Liver (tissue), 3 donors: Measurements from ENCODE around the gene SERPINB1.

Experiments used
- ATF3 ChIP-seq: IDR thresholded peaks from 2 replicates; pipeline ENCODE4 v1.6.1; 2016; ENCODE audit warnings: antibody characterized with exemption
- CTCF ChIP-seq: fragments of 150-350 bp; IDR thresholded peaks from 2 replicates; pipeline ENCODE4 v1.5.1; 2017; ENCODE audit warnings: improper control_type of control experiment, low read depth, low read length; ENCODE audit not compliant: missing input control
- EGR1 ChIP-seq, 2 donors: IDR thresholded peaks; 2 replicates each; pipeline ENCODE4 v1.6.1; 2016 to 2018; ENCODE audit warnings: antibody characterized with exemption in 2 of 2, low read depth in 2 of 2
- FOXA1 ChIP-seq: IDR thresholded peaks from 2 replicates; pipeline ENCODE4 v1.6.1; 2016; ENCODE audit warnings: antibody characterized with exemption
- GABPA ChIP-seq, 2 donors: IDR thresholded peaks in 1 of 2; conservative IDR thresholded peaks in 1 of 2; 2 replicates each; pipeline ENCODE4 v1.6.1; 2016; ENCODE audit warnings: antibody characterized with exemption in 2 of 2, mild to moderate bottlenecking in 1 of 2, moderate library complexity in 1 of 2
- HNF4A ChIP-seq, 2 donors: conservative IDR thresholded peaks; 2 replicates each; pipeline ENCODE4 v1.6.1; 2016; ENCODE audit warnings: antibody characterized with exemption in 2 of 2, mild to moderate bottlenecking in 2 of 2
- HNF4G ChIP-seq: IDR thresholded peaks from 2 replicates; pipeline ENCODE4 v1.6.1; 2016; ENCODE audit warnings: antibody characterized with exemption
- JUND ChIP-seq, 2 donors: IDR thresholded peaks; 2 replicates each; pipeline ENCODE4 v1.6.1; 2016; ENCODE audit warnings: antibody characterized with exemption in 2 of 2
- MAX ChIP-seq: IDR thresholded peaks from 2 replicates; pipeline ENCODE4 v1.6.1; 2016; ENCODE audit warnings: antibody characterized with exemption
- NR2F2 ChIP-seq: IDR thresholded peaks from 2 replicates; pipeline ENCODE4 v1.6.1; 2016; ENCODE audit warnings: antibody characterized with exemption
- REST ChIP-seq: IDR thresholded peaks from 2 replicates; pipeline ENCODE4 v1.6.1; 2016; ENCODE audit warnings: antibody characterized with exemption, mild to moderate bottlenecking
- RXRA ChIP-seq, 2 donors: IDR thresholded peaks; 2 replicates each; pipeline ENCODE4 v1.6.1; 2017 to 2018; ENCODE audit warnings: antibody characterized with exemption in 2 of 2, mild to moderate bottlenecking in 1 of 2
- TAF1 ChIP-seq: conservative IDR thresholded peaks from 2 replicates; pipeline ENCODE4 v1.6.1; 2016; ENCODE audit warnings: antibody characterized with exemption, mild to moderate bottlenecking
- ZBTB33 ChIP-seq: IDR thresholded peaks from 2 replicates; pipeline ENCODE4 v1.6.1; 2016; ENCODE audit warnings: antibody characterized with exemption
- donor health status: healthy.
- donor health status: healthy.

- TF ChIP-seq REST (no peak), MAX (no peak), CTCF (no peak), RXRA (IDR thresholded peaks at IDR 0.05) (no peak), FOXA1 (no peak), NR2F2 (no peak), TAF1 (no peak), HNF4G (no peak), ATF3 (no peak), EGR1 (IDR thresholded peaks at IDR 0.05; ENCODE audit: low read depth in 2 of 2) (no peak), JUND (IDR thresholded peaks at IDR 0.05) (no peak), HNF4A (conservative IDR thresholded peaks at IDR 0.05) (no peak), GABPA (IDR thresholded peaks at IDR 0.05 in 1 of 2, conservative IDR thresholded peaks at IDR 0.05 in 1 of 2) (no peak), ZBTB33 (no peak)
Measured at GRCh38 chr6:2851727-2852513, 10.3 kb upstream of the SERPINB1 start.
